Chondrocyte (in vitro differentiated cells): ENCODE data around the gene CFAP68. TPM values are rescaled to one million over a fixed set of nuclear protein-coding genes. Genes with fewer than 3 reads are reported as not detected.
A peak's percentile ranks its signal among the peaks of the same experiment; 100 is the strongest.

Experiments used
- DNase-seq: peaks from one replicate; pipeline ENCODE4 v3.0.0; 2021; ENCODE audit warnings: mixed read lengths, low spot score
- H3K27ac Mint-ChIP-seq: one replicate; pipeline ENCODE4 v1.8.0; 2021; ENCODE audit warnings: mild to moderate bottlenecking, moderate library complexity, mixed read lengths; ENCODE audit not compliant: unreplicated experiment
- H3K27me3 Mint-ChIP-seq: 2 replicates; pipeline ENCODE4 v1.8.0; 2021; ENCODE audit warnings: low read depth, mixed read lengths
- H3K36me3 Mint-ChIP-seq: 2 replicates; pipeline ENCODE4 v1.8.0; 2021; ENCODE audit warnings: low read depth, mixed read lengths
- H3K4me1 Mint-ChIP-seq: 2 replicates; pipeline ENCODE4 v1.8.0; 2021; ENCODE audit warnings: low read depth, mild to moderate bottlenecking, mixed read lengths
- H3K4me3 Mint-ChIP-seq: one replicate; pipeline ENCODE4 v1.8.0; 2021; ENCODE audit warnings: mild to moderate bottlenecking, moderate library complexity, mixed read lengths; ENCODE audit not compliant: unreplicated experiment
- H3K9me3 Mint-ChIP-seq: 2 replicates; pipeline ENCODE4 v1.8.0; 2021; ENCODE audit warnings: low read depth, mixed read lengths
- CTCF ChIP-seq: fragments of 200-600 bp; sonication (generic); IDR thresholded peaks from 2 replicates; pipeline ENCODE4 v1.5.0; 2021; ENCODE audit warnings: antibody characterized with exemption, mild to moderate bottlenecking, moderate library complexity
- long read RNA-seq: library from polyadenylated mRNA; stranded (forward); transcript quantifications from one replicate; pipeline ENCODE4 v2.0.0, GENCODE V29; 2021
- total RNA-seq: library from RNA; stranded (reverse); gene quantifications from 3 replicates; pipeline ENCODE4 v1.2.1, GENCODE V29; 2021

The CFAP68 gene, protein sequence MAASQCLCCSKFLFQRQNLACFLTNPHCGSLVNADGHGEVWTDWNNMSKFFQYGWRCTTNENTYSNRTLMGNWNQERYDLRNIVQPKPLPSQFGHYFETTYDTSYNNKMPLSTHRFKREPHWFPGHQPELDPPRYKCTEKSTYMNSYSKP
- 10.2 to 12.7 TPM (median 11.3 TPM) in 3 replicates for total RNA-seq
- long read RNA-seq, partial matches to known transcripts, result 0 of 8 reads
- long read RNA-seq, other reads (novel, unspliced or antisense), result 1 of 8 reads

DNA sequence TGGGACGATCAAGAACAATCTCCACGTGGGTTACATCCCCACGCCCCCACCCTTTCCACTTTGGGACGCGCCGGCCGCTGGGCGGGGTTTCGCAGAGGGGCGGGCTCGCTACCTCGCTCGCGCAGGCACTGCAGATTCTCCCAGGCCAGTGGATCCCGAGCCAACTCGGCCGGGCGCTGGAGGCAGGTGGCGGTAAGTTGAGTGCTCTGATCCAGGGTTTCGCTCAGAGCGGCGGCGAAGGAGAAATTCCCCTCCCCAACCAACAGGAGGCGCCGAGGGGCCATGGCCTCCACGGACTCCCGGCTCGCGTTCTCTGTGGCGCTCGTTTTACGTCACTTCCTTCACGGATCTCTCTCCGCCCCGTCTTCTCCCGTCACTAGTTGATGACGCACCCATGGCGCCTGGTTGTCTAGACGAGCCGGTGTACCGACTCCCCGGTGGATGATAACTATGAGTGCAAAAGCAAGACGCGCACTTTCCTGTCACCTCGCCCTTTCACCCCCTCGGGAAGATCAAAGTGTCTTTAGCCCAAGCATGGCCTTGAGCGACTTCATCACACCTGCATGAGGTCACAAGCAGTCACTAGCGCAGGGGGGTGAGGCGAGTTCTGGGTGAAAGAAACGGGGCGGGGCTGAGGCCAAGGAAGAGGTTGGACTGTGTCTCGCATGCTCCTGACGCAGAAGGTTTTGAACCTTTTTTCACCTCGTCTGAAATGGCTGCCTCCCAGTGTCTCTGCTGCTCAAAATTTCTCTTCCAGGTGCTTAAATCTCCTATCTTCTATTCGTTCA is at the start of gene CFAP68, which contains the start of gene FDXACB1:
Gene CFAP68, plus strand, starts transcription at position 693 of the 788 bp plus-strand sequence. Its CDS starts 20 bp downstream, at position 713.
Gene FDXACB1, minus strand, starts transcription at position 317 of the 788 bp plus-strand sequence. Its CDS starts 33 bp downstream, at position 284.
- no peaks in the 10 kb centered on the region for H3K9me3 Mint-ChIP-seq
- H3K4me3 Mint-ChIP-seq, result peak within 1 kb of the TSS; percentile 95
- H3K36me3 Mint-ChIP-seq, result no peaks in the 10 kb centered on the region
- DNase-seq, result peak; percentile 98
- no peaks in the 10 kb centered on the region for H3K27me3 Mint-ChIP-seq
- TF ChIP-seq CTCF, result peak; percentile 94
- H3K4me1 Mint-ChIP-seq, result peaks cover 11% of the 10 kb centered on the region
- peak within 1 kb of the TSS; percentile 100 for H3K27ac Mint-ChIP-seq

GRCh38 chr11:111833524-111833923 is 45.8 kb upstream of the CFAP68 start:
- H3K9me3 Mint-ChIP-seq, result no peaks in the 10 kb centered on the region
- peaks cover 18% of the 10 kb centered on the region for H3K36me3 Mint-ChIP-seq
- no peak overlapping the region for H3K4me3 Mint-ChIP-seq
- H3K27me3 Mint-ChIP-seq, result no peaks in the 10 kb centered on the region
- no peak for DNase-seq
- H3K27ac Mint-ChIP-seq, result no peak overlapping the region
- TF ChIP-seq CTCF, result peak; percentile 58
- peaks cover 15% of the 10 kb centered on the region for H3K4me1 Mint-ChIP-seq

- DNase-seq, result no peak
- Mint-ChIP-seq H3K36me3 (peaks cover 18% of the 10 kb centered on the region), H3K4me1 (peaks cover 5% of the 10 kb centered on the region), H3K27ac (no peak overlapping the region), H3K9me3 (no peaks in the 10 kb centered on the region), H3K4me3 (no peak overlapping the region), H3K27me3 (no peaks in the 10 kb centered on the region)
- no peak for TF ChIP-seq CTCF
Measured at GRCh38 chr11:111834432-111835163, 44.7 kb upstream of the CFAP68 start.

DNA sequence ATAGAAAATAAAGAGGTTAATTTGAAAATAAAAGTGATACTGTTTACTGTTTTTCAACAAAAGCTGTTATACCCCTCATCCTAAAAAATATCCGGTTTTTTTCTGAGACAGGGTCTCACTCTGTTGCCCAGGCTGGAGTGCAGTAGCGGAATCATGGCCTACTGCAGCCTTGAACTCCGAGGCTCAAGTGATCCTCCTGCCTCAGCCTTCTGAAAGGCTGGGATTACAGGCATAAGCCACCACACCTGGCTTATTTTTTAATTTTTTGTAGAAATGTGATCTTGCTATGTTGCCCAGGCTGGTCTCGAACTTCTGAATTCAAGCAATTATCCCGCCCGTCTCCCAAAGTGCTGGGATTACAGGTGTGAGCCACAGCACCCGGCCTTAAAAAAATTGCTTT is 43.7 kb upstream of the CFAP68 start:
- Mint-ChIP-seq H3K36me3 (peaks cover 17% of the 10 kb centered on the region), H3K4me3 (no peak overlapping the region), H3K27ac (no peak overlapping the region), H3K27me3 (no peaks in the 10 kb centered on the region), H3K4me1 (peaks cover 3% of the 10 kb centered on the region), H3K9me3 (no peaks in the 10 kb centered on the region)
- no peak for TF ChIP-seq CTCF
- no peak for DNase-seq

DNA sequence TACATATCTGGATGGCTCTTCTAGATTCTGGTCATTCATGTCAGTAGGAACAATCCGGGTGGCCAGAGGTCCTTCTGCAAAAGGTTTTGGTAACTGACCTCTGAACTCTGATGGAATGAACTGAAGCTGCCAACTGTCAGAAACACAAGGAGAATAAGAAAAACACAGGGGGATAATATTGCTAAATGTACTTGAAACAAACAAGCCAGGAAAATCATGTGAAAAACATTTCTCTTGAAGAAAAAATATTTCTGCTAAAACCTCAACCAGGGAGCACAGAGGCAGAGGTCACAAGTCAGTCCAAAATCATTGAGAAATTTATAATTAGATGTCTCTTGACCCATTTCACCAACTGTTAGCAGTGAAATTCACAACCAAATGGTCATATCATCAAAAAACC is 43.2 kb upstream of the CFAP68 start:
- H3K27me3 Mint-ChIP-seq, result no peaks in the 10 kb centered on the region
- no peaks in the 10 kb centered on the region for H3K9me3 Mint-ChIP-seq
- H3K4me1 Mint-ChIP-seq, result peaks cover 8% of the 10 kb centered on the region
- TF ChIP-seq CTCF, result no peak
- no peak overlapping the region for H3K4me3 Mint-ChIP-seq
- H3K36me3 Mint-ChIP-seq, result peaks cover 17% of the 10 kb centered on the region
- H3K27ac Mint-ChIP-seq, result no peak overlapping the region
- DNase-seq, result no peak
